Osteoblast (primary cell): Measurements from ENCODE around the gene PEX7. TPM values are rescaled to one million over a fixed set of nuclear protein-coding genes. Genes with fewer than 3 reads are reported as not detected.

Source experiments
- DNase-seq: peaks from one replicate; pipeline ENCODE4 v3.0.0; 2011; ENCODE audit warnings: low spot score, mixed read lengths; ENCODE audit not compliant: insufficient read length; ENCODE audit errors: missing footprints
- H2AFZ ChIP-seq: 2 replicates; pipeline ENCODE4 v1.6.0; 2011; ENCODE audit warnings: mild to moderate bottlenecking, low read length
- H3K27ac ChIP-seq: 2 replicates; pipeline ENCODE4 v1.5.1; 2011; ENCODE audit warnings: mild to moderate bottlenecking, low read depth, low read length, moderate library complexity
- H3K27me3 ChIP-seq: 2 replicates; pipeline ENCODE4 v1.6.0; 2012; ENCODE audit warnings: mild to moderate bottlenecking, control low read depth, inconsistent platforms, low read length, moderate library complexity; ENCODE audit not compliant: insufficient read depth
- H3K36me3 ChIP-seq: 2 replicates; pipeline ENCODE4 v1.5.1; 2011; ENCODE audit warnings: mild to moderate bottlenecking, low read length, control low read depth, moderate library complexity; ENCODE audit not compliant: insufficient read depth
- H3K4me1 ChIP-seq: 2 replicates; pipeline ENCODE4 v1.5.1; 2011; ENCODE audit warnings: mild to moderate bottlenecking, low read length, control low read depth, moderate library complexity; ENCODE audit not compliant: insufficient read depth
- H3K4me2 ChIP-seq: 2 replicates; pipeline ENCODE4 v1.6.0; 2011; ENCODE audit warnings: mild to moderate bottlenecking, low read length; ENCODE audit not compliant: insufficient read depth
- H3K4me3 ChIP-seq: fragments of 200-600 bp; sonication (generic); 3 replicates; pipeline ENCODE4 v1.5.1; 2012; ENCODE audit warnings: mild to moderate bottlenecking, low read length, inconsistent platforms; ENCODE audit not compliant: insufficient read depth
- H3K79me2 ChIP-seq: 2 replicates; pipeline ENCODE4 v1.6.0; 2012; ENCODE audit warnings: mild to moderate bottlenecking, low read length, control low read depth, inconsistent platforms; ENCODE audit not compliant: insufficient read depth
- H3K9me3 ChIP-seq: 2 replicates; pipeline ENCODE4 v1.5.1; 2011; ENCODE audit warnings: low read depth, low read length, control low read depth
- H4K20me1 ChIP-seq: 2 replicates; pipeline ENCODE4 v1.6.0; 2012; ENCODE audit warnings: mild to moderate bottlenecking, low read length, control low read depth; ENCODE audit not compliant: insufficient read depth
- CTCF ChIP-seq: IDR thresholded peaks from 2 replicates; pipeline ENCODE4 v1.5.1; 2011; ENCODE audit warnings: mild to moderate bottlenecking, low read depth, low read length, moderate library complexity; ENCODE audit errors: extremely low read depth
- total RNA-seq: library from RNA; depleted of rRNA; stranded (reverse); fragments of >200 nt; gene quantifications from 2 replicates; pipeline ENCODE4 v1.2.3, GENCODE V29; 2012

Gene PEX7
- total RNA-seq, 1 donor: 5.4 TPM

GRCh38 chr6:136886091-136886490, 63.7 kb downstream of the PEX7 start:
- no peak overlapping the region for H3K4me2 ChIP-seq
- no peaks in the 10 kb centered on the region for H4K20me1 ChIP-seq
- H3K4me3 ChIP-seq: no peak overlapping the region
- no peak for TF ChIP-seq CTCF
- H2AFZ ChIP-seq: no peak overlapping the region
- no peak for DNase-seq
- no peaks in the 10 kb centered on the region for H3K27me3 ChIP-seq
- H3K36me3 ChIP-seq: no peaks in the 10 kb centered on the region
- no peak overlapping the region for H3K27ac ChIP-seq
- no peaks in the 10 kb centered on the region for H3K79me2 ChIP-seq
- H3K9me3 ChIP-seq: no peaks in the 10 kb centered on the region
- no peaks in the 10 kb centered on the region for H3K4me1 ChIP-seq

- Histone ChIP-seq H3K9me3 (no peaks in the 10 kb centered on the region), H3K4me1 (no peaks in the 10 kb centered on the region), H3K79me2 (no peaks in the 10 kb centered on the region), H3K27me3 (no peaks in the 10 kb centered on the region), H3K4me3 (no peak overlapping the region), H3K4me2 (no peak overlapping the region), H2AFZ (no peak overlapping the region), H3K27ac (no peak overlapping the region), H3K36me3 (no peaks in the 10 kb centered on the region), H4K20me1 (no peaks in the 10 kb centered on the region)
- TF ChIP-seq CTCF: no peak
- DNase-seq: no peak
Measured at GRCh38 chr6:136887953-136888352, 65.6 kb downstream of the PEX7 start.

- no peak for TF ChIP-seq CTCF
- Histone ChIP-seq H3K4me2 (no peak overlapping the region), H3K4me3 (no peak overlapping the region), H3K27ac (no peak overlapping the region), H3K79me2 (no peaks in the 10 kb centered on the region), H4K20me1 (no peaks in the 10 kb centered on the region), H3K9me3 (no peaks in the 10 kb centered on the region), H3K27me3 (no peaks in the 10 kb centered on the region), H2AFZ (no peak overlapping the region), H3K36me3 (no peaks in the 10 kb centered on the region), H3K4me1 (no peaks in the 10 kb centered on the region)
- DNase-seq: no peak
Measured at GRCh38 chr6:136889271-136890193, 67.1 kb downstream of the PEX7 start.

GRCh38 chr6:136890194-136890839, 67.9 kb downstream of the PEX7 start:
- H2AFZ ChIP-seq: no peak overlapping the region
- DNase-seq: no peak
- no peaks in the 10 kb centered on the region for H3K4me1 ChIP-seq
- H4K20me1 ChIP-seq: no peaks in the 10 kb centered on the region
- no peaks in the 10 kb centered on the region for H3K79me2 ChIP-seq
- no peak overlapping the region for H3K4me2 ChIP-seq
- no peak for TF ChIP-seq CTCF
- H3K27ac ChIP-seq: no peak overlapping the region
- H3K36me3 ChIP-seq: no peaks in the 10 kb centered on the region
- H3K9me3 ChIP-seq: no peaks in the 10 kb centered on the region
- H3K27me3 ChIP-seq: no peaks in the 10 kb centered on the region
- H3K4me3 ChIP-seq: no peak overlapping the region
